Left ventricle myocardium inferior (tissue), 1 donor: Measurements from ENCODE around the gene TSPAN1. TPM values are rescaled to one million over a fixed set of nuclear protein-coding genes. Genes with fewer than 3 reads are reported as not detected.

ENCODE experiments used
- DNase-seq: peaks from one replicate; pipeline ENCODE4 v3.0.0-alpha.2; 2020
- H3K27ac ChIP-seq: fragments of 200-600 bp; replicated peaks from 2 replicates; pipeline ENCODE4 v1.8.0; 2021
- H3K27me3 ChIP-seq: fragments of 200-600 bp; 2 replicates; pipeline ENCODE4 v1.8.0; 2021; ENCODE audit warnings: low read depth
- H3K36me3 ChIP-seq: fragments of 200-600 bp; 2 replicates; pipeline ENCODE4 v1.8.0; 2021
- H3K4me1 ChIP-seq: fragments of 200-600 bp; 2 replicates; pipeline ENCODE4 v1.8.0; 2021
- H3K4me3 ChIP-seq: fragments of 200-600 bp; 2 replicates; pipeline ENCODE4 v1.8.0; 2021; ENCODE audit warnings: mild to moderate bottlenecking, moderate library complexity
- H3K9me3 ChIP-seq: fragments of 200-600 bp; replicated peaks from 2 replicates; pipeline ENCODE4 v1.8.0; 2021
- intact Hi-C: fragments of 100-400 bp; cut with micrococcal nuclease; formaldehyde crosslinking; loops from one replicate; pipeline ENCODE4 v1.11.0; 2022
- total RNA-seq: library from RNA; stranded (reverse); fragmentation: NEBNext Ultra II Directional; extraction: Animal tissue kit (Norgen Biotek cat#: 25700); gene quantifications from one replicate; pipeline ENCODE4 v1.2.1, GENCODE V29; 2021
- TF ChIP-seq, protein P1 (sequence below): fragments of 200-600 bp; IDR thresholded peaks from 2 replicates; pipeline ENCODE4 v1.8.0; 2021; ENCODE audit warnings: antibody characterized with exemption, mild to moderate bottlenecking, borderline replicate concordance
- donor health status: DM: no; HTN: yes; CAD: no; lungs with severe emphysema.

The TSPAN1 gene
- total RNA-seq, 1 donor from 2014 or later: 1.4 TPM

DNA sequence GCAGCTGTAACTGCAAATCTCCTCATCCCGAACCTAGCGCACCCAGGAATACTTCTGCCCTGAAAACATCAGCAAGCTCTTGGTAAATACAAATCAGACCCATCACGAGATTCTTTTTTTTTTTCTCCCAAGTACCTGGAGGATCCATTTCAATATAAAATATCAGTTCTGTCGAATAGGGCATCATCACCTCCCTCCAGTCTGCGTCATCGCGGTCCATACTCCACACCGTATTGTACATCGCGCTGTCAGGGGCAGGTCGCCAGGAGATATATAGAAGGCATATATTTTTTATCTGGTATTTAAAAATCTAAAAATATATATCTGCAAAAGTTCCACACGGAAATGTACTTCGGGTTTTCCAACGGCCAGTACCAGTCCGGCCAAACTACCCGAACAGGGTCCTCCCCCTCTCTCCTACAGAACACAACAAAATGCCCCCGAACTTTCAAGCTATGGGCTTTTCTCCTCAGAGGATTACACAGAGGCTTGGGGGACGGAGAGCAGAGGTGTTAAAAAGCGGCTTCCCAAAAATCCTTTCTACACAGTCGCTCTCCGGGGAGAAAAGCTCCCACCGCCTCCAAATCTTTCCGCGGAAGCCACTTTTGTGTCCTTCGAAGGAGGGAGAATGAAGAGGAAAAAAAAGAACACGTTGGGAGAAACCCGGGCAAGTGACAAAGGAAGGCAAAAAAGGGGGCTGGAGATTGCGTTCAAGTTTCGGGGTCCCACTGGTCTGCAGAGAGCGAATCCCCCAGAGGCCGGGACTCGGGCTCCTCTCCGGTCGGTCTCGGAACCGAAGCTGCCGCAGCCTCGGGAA, 43.0 kb upstream of the TSPAN1 start:
- intact Hi-C loops: loop anchor here (5.0 kb wide), 1 partner anchor 40 kb away; no protein-coding TSS in a partner anchor
- Histone ChIP-seq H3K9me3 (no peaks in the 10 kb centered on the region), H3K27ac (peak overlapping the region; percentile 97), H3K4me3 (peak overlapping the region; percentile 84), H3K36me3 (no peaks in the 10 kb centered on the region), H3K4me1 (peaks cover 87% of the 10 kb centered on the region), H3K27me3 (peaks cover 16% of the 10 kb centered on the region)
- TF ChIP-seq, protein P1, sequence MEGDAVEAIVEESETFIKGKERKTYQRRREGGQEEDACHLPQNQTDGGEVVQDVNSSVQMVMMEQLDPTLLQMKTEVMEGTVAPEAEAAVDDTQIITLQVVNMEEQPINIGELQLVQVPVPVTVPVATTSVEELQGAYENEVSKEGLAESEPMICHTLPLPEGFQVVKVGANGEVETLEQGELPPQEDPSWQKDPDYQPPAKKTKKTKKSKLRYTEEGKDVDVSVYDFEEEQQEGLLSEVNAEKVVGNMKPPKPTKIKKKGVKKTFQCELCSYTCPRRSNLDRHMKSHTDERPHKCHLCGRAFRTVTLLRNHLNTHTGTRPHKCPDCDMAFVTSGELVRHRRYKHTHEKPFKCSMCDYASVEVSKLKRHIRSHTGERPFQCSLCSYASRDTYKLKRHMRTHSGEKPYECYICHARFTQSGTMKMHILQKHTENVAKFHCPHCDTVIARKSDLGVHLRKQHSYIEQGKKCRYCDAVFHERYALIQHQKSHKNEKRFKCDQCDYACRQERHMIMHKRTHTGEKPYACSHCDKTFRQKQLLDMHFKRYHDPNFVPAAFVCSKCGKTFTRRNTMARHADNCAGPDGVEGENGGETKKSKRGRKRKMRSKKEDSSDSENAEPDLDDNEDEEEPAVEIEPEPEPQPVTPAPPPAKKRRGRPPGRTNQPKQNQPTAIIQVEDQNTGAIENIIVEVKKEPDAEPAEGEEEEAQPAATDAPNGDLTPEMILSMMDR: no peak
- DNase-seq: no peak

DNA sequence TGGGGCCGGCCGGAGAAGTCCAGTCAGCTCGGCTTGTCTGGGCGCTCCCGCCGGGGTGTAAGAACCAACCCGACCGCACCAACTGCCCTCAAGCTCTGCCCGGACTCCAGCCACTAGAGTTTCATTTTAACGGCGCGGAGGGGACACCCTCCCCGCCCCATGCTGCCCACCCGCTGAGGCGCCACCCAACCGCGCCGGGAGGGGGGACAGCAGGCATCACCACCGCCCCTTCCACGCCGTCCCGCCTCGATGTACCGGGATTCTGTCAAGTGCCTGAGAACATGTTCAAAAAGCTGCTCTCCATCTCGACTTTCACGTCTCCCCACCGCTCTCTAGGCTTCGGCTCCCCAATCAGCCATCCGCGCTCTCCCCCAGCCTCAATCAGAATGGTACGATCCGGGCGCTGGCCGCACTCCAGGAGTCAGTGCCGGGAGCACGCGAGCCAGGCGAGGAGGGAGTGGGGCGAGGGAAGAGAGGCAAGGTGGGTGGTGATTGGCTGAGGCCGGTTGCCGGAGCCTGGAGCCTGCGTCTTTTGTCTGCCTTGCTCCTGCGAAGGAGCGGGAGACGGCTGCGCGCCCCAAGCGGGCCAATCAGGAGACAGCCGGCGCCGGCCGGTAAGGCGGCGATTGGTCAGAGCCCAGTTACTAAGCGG, 42.2 kb upstream of the TSPAN1 start, which contains the start of gene PIK3R3:
TSS of gene PIK3R3 (minus strand) at position 101 of the 652 bp plus-strand sequence. CDS start 677 bp downstream, outside the sequence.
- DNase-seq: peak; percentile 98
- Histone ChIP-seq H3K4me1 (peaks cover 90% of the 10 kb centered on the region), H3K4me3 (peak within 1 kb of the TSS; percentile 84), H3K27me3 (peaks cover 16% of the 10 kb centered on the region), H3K36me3 (no peaks in the 10 kb centered on the region), H3K27ac (peak within 1 kb of the TSS; percentile 97), H3K9me3 (no peaks in the 10 kb centered on the region)
- intact Hi-C loops: loop anchor here (5.0 kb wide), 1 partner anchor 40 kb away; no protein-coding TSS in a partner anchor
- TF ChIP-seq, protein P1: peak; percentile 37

DNA sequence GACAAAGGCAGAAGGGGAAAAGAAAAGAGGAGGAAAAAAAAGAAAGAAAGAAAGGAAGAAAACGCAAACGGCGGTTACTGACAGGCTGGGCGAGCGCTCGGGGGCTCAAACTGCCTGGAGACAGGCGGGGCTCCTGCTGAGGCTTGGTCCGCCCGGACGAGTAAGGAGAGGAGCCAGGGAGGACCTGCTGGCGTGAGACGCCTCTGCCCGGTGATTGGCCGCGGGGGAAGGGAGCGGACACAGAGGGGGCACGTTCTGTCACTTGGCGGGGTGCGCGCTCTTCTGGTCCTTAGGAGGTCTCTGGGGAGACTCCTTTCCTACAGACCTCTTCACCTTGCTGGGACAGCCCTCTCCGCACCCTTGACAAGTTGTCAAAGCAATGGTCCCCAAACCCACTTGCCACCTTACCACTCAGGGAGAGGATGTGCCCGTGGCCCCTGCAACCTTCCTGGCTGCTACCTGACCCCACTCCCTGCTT, 41.7 kb upstream of the TSPAN1 start:
- DNase-seq: peak; percentile 68
- Histone ChIP-seq H3K4me3 (peak overlapping the region; percentile 84), H3K36me3 (no peaks in the 10 kb centered on the region), H3K9me3 (no peaks in the 10 kb centered on the region), H3K27me3 (peaks cover 16% of the 10 kb centered on the region), H3K4me1 (peaks cover 86% of the 10 kb centered on the region), H3K27ac (peak overlapping the region; percentile 97)
- intact Hi-C loops: loop anchor here (5.0 kb wide), 1 partner anchor 39 kb away; no protein-coding TSS in a partner anchor
- TF ChIP-seq, protein P1: no peak

DNA sequence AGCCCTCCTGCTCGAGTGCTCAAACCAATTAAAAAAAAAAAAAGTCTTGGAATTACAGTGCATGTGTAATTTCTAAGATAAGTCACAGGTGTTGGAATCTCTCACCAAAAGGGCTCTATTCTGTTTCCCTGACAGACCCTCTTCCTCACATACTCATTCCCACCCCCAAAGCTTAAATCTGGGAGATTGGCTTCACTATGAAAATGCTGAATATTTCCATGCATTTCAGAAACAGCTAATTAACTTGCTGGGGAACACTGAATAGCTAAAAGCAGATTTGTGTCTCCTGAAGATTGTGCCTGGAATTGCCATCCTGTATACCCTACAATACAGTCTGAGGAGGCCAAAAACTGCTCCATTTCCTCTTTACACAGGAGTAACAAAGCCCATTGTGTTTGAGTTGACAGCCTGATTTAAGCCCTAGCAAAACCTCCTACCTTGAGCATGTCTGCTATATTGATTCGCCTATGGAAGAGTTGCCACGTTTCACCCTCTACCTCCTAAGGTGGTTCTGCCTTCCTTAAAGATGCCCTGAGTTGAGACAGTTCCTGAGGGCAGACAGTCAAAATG, 41.0 kb upstream of the TSPAN1 start:
- DNase-seq: no peak
- TF ChIP-seq, protein P1: no peak
- Histone ChIP-seq H3K27ac (peak overlapping the region; percentile 97), H3K9me3 (no peaks in the 10 kb centered on the region), H3K36me3 (no peaks in the 10 kb centered on the region), H3K4me3 (peak overlapping the region; percentile 84), H3K4me1 (peaks cover 79% of the 10 kb centered on the region), H3K27me3 (peaks cover 16% of the 10 kb centered on the region)
- intact Hi-C loops: loop anchor here (5.0 kb wide), 1 partner anchor 38 kb away; no protein-coding TSS in a partner anchor
